SU-DHL-6 (cell line): ENCODE results near the gene GDF2.
A peak's percentile ranks its signal among the peaks of the same experiment; 100 is the strongest.

ENCODE experiments used
- H2AFZ ChIP-seq: fragments of 200-600 bp; sonication (generic); 2 replicates; pipeline ENCODE4 v1.6.1; 2014; ENCODE audit warnings: low read depth, mild to moderate bottlenecking, moderate library complexity, mixed read lengths, antibody characterized with exemption, low read length; ENCODE audit not compliant: severe bottlenecking
- H3F3A ChIP-seq: fragments of 200-600 bp; shearing (Covaris generic); 2 replicates; pipeline ENCODE4 v1.6.0; 2016; ENCODE audit warnings: antibody characterized with exemption, mild to moderate bottlenecking; ENCODE audit not compliant: insufficient read depth
- H3K27ac ChIP-seq: fragments of 200-600 bp; sonication (generic); 2 replicates; pipeline ENCODE4 v1.5.1; 2016; ENCODE audit warnings: low read depth, mild to moderate bottlenecking, low read length, moderate library complexity, mixed read lengths
- H3K27me3 ChIP-seq: fragments of 200-600 bp; sonication (generic), shearing (Covaris generic); 2 replicates; pipeline ENCODE4 v1.6.0; 2014; ENCODE audit warnings: mild to moderate bottlenecking, low read length
- H3K36me3 ChIP-seq: fragments of 200-600 bp; sonication (generic); 2 replicates; pipeline ENCODE4 v1.6.1; 2014; ENCODE audit warnings: mild to moderate bottlenecking, low read length, mixed read lengths
- H3K4me2 ChIP-seq: fragments of 300-600, 200-600 bp; shearing (Covaris generic), sonication (generic); 2 replicates; pipeline ENCODE4 v1.6.0; 2014; ENCODE audit warnings: low read length, low read depth, mild to moderate bottlenecking; ENCODE audit not compliant: poor library complexity, severe bottlenecking
- H3K4me3 ChIP-seq: fragments of 200-600 bp; sonication (generic); 2 replicates; pipeline ENCODE4 v1.5.1; 2014; ENCODE audit warnings: antibody characterized with exemption, low read length, mild to moderate bottlenecking, mixed read lengths; ENCODE audit not compliant: insufficient read depth, poor library complexity, severe bottlenecking
- H3K79me2 ChIP-seq: fragments of 200-600 bp; sonication (generic); 2 replicates; pipeline ENCODE4 v1.6.1; 2014; ENCODE audit warnings: mild to moderate bottlenecking, low read length, moderate library complexity; ENCODE audit not compliant: insufficient read depth
- H3K9ac ChIP-seq: fragments of 200-600 bp; sonication (generic); 2 replicates; pipeline ENCODE4 v1.7.0; 2014; ENCODE audit warnings: mild to moderate bottlenecking, low read length
- H3K9me2 ChIP-seq: fragments of 200-600 bp; sonication (generic); replicated peaks from 2 replicates; pipeline ENCODE4 v1.6.1; 2014; ENCODE audit warnings: low read length; ENCODE audit not compliant: insufficient read depth
- H3K9me3 ChIP-seq: fragments of 200-600 bp; sonication (generic); 2 replicates; pipeline ENCODE4 v1.6.1; 2014; ENCODE audit warnings: low read length, mixed read lengths; ENCODE audit not compliant: insufficient read depth
- H4K20me1 ChIP-seq: fragments of 200-600 bp; sonication (generic); 2 replicates; pipeline ENCODE4 v1.6.1; 2014; ENCODE audit warnings: low read depth, mild to moderate bottlenecking, antibody characterized with exemption, low read length, moderate library complexity, mixed read lengths
- EZH2phosphoT487 ChIP-seq: fragments of 200-600 bp; sonication (generic), shearing (Covaris generic); conservative IDR thresholded peaks from 2 replicates; pipeline ENCODE4 v1.6.1; 2018; ENCODE audit warnings: mild to moderate bottlenecking, antibody characterized with exemption, low read length, moderate library complexity, mixed read lengths
- TF ChIP-seq, protein P1 (sequence below): fragments of 200-600 bp; sonication (generic); IDR thresholded peaks from one replicate; pipeline ENCODE4 v1.5.1; 2017; ENCODE audit warnings: antibody characterized with exemption, mild to moderate bottlenecking, low read length, moderate library complexity; ENCODE audit not compliant: insufficient read depth, poor library complexity, severe bottlenecking

GDF2 gene

DNA sequence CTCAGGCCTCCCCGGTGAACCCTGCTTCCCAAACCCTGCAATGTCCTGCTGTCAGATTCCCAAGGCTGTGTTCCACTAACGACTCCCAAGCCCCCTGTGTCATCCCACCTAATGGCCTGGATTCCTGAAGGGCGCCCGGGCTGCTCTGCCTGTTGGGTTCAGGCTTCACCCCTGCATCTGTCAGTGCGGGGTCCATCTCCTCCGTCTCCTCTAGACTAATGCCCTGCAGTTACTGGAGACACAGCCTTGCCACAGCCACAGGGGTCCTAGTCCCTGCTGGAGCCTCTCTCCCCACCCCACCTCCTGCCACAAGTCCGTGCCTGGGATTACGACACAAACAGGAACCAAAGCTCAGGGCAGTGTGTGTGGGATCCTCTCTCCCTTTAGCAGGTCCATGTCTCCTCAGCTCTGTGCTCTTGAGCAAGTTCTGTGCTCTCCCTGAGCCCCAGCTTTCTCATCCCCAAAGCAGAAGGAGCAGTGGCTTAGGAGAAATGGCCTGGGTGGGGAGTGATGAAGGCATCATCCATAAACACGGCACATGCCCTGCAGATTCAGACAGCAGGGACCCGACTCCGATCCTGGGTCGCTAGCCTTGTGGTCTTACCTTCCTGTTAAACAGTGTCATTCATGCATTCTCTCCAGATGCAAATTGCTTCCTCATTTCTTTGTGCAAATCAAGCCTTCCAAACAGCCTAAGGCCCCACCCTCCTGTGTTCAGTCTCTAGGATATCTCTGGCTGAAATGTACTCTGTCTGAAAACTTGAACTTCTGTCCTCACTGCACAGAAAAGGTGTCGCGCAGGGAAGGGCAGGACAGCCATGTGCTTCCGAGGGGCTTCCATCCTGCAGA is 17.7 kb downstream of the GDF2 start:
- no peak overlapping the region for H3K4me2 ChIP-seq

DNA sequence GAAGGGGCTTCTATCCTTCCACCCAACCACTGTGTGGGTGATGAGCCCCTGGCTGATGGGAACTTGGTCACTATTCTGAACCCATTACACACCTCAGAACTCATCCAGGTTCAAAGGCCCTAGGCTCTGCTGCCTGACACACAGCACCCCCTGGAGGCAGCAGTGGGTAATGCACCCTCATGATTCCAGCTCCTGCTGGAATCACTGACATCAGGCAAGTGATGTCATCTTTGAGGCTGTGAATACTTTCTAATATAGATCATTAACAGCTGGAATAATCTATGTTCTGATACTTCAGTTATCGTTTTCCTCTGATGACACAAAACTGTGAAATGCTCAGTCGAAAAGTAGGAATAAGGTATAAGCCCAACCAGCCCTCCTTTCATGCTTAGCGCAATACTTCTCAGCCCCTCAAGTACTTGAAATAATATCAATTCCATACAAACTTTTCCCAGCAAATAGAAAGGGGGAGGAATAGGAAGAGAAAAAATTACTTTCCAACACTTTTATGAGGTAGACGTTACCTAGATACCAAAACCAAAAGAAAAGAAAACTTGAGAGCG is 18.4 kb downstream of the GDF2 start:
- H3K36me3 ChIP-seq, result no peaks in the 10 kb centered on the region
- no peaks in the 10 kb centered on the region for H3F3A ChIP-seq
- no peaks in the 10 kb centered on the region for H3K9me3 ChIP-seq
- TF ChIP-seq, protein P1, sequence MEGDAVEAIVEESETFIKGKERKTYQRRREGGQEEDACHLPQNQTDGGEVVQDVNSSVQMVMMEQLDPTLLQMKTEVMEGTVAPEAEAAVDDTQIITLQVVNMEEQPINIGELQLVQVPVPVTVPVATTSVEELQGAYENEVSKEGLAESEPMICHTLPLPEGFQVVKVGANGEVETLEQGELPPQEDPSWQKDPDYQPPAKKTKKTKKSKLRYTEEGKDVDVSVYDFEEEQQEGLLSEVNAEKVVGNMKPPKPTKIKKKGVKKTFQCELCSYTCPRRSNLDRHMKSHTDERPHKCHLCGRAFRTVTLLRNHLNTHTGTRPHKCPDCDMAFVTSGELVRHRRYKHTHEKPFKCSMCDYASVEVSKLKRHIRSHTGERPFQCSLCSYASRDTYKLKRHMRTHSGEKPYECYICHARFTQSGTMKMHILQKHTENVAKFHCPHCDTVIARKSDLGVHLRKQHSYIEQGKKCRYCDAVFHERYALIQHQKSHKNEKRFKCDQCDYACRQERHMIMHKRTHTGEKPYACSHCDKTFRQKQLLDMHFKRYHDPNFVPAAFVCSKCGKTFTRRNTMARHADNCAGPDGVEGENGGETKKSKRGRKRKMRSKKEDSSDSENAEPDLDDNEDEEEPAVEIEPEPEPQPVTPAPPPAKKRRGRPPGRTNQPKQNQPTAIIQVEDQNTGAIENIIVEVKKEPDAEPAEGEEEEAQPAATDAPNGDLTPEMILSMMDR, result peak; percentile 93
- no peak for TF ChIP-seq EZH2phosphoT487
- H3K27ac ChIP-seq, result no peak overlapping the region
- no peaks in the 10 kb centered on the region for H3K79me2 ChIP-seq
- H2AFZ ChIP-seq, result no peak overlapping the region
- H4K20me1 ChIP-seq, result no peaks in the 10 kb centered on the region
- H3K4me3 ChIP-seq, result no peak overlapping the region
- no peak overlapping the region for H3K9ac ChIP-seq
- no peak overlapping the region for H3K4me2 ChIP-seq
- no peaks in the 10 kb centered on the region for H3K27me3 ChIP-seq
- no peaks in the 10 kb centered on the region for H3K9me2 ChIP-seq

More for the DNA sequence above, 17.7 kb downstream of the GDF2 start:
- no peaks in the 10 kb centered on the region for H3K79me2 ChIP-seq
- H3F3A ChIP-seq, result no peaks in the 10 kb centered on the region
- H3K27me3 ChIP-seq, result no peaks in the 10 kb centered on the region
- H3K9ac ChIP-seq, result no peak overlapping the region
- H4K20me1 ChIP-seq, result no peaks in the 10 kb centered on the region
- H3K36me3 ChIP-seq, result no peaks in the 10 kb centered on the region
- no peaks in the 10 kb centered on the region for H3K9me3 ChIP-seq
- no peak for TF ChIP-seq EZH2phosphoT487
- TF ChIP-seq, protein P1, result no peak
- no peak overlapping the region for H3K27ac ChIP-seq
- H3K9me2 ChIP-seq, result no peaks in the 10 kb centered on the region
- H2AFZ ChIP-seq, result no peak overlapping the region
- no peak overlapping the region for H3K4me3 ChIP-seq

DNA sequence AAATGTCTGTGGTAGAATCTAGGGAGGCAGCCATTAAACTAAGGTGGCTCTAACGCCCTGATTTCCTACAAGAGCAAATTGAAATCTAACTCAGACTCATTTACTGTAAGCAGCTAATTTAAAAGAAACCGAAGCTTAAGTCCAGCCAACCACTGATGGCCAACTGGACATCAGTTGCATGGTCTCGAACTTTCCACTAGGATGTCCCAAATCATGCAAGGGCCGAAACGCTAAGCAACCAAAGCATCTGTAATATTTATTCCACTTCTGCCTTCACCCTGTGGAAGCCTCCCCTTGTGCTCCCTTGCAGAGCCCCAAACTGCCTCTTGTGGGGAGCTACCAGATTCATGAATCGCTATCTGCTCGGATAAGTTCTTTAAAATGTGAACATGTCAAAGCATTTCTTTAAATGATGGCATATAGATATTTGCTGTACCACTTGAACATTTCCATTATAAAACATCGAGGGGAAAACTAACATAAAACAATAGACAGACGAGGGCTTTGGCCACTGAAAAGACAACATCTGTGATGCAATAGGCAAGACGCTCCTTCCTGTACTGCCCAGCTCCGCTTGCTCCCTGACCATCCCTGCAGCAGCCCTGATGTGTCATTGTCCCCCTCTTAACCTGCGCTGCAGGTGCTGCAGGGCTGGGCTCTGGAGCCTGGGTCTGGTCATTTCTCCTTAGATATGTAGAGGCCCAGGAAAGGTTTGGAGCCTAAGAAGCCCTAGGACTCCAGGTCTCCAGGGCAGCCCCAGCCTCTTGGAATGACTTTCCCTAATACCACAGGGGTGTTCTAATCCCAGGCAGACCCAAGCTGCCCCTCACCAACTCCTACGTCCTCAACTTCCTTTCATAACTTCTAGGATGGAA is 23.0 kb downstream of the GDF2 start:
- Histone ChIP-seq H3F3A (no peaks in the 10 kb centered on the region), H3K4me3 (no peak overlapping the region), H2AFZ (no peak overlapping the region), H3K9ac (no peak overlapping the region), H3K27ac (no peak overlapping the region), H3K79me2 (no peaks in the 10 kb centered on the region), H3K36me3 (no peaks in the 10 kb centered on the region), H3K9me3 (no peaks in the 10 kb centered on the region), H3K9me2 (no peaks in the 10 kb centered on the region), H4K20me1 (no peaks in the 10 kb centered on the region), H3K27me3 (no peaks in the 10 kb centered on the region), H3K4me2 (no peak overlapping the region)
- no peak for TF ChIP-seq EZH2phosphoT487
- TF ChIP-seq, protein P1, result no peak
